IPS DF 6.9 (cell line): ENCODE results near the gene NPM3.
"Not testable (repeated sequence)": the region's sequence is repeated elsewhere in the genome, so short reads cannot be mapped to it uniquely, and the experiment has no call there.

ENCODE experiments used
- DNase-seq: peaks from one replicate; pipeline ENCODE4 v3.0.0-alpha.2; 2013; ENCODE audit warnings: low read depth, low spot score
- H3K27ac ChIP-seq: one replicate; pipeline ENCODE4 v1.5.1; 2013; ENCODE audit warnings: low read length, control low read depth
- H3K27me3 ChIP-seq: 2 replicates; pipeline ENCODE4 v1.6.1; 2013; ENCODE audit warnings: mild to moderate bottlenecking, low read length; ENCODE audit not compliant: control insufficient read depth, insufficient read depth
- H3K36me3 ChIP-seq: 2 replicates; pipeline ENCODE4 v1.6.1; 2013; ENCODE audit warnings: low read length; ENCODE audit not compliant: control insufficient read depth, insufficient read depth
- H3K4me1 ChIP-seq: 2 replicates; pipeline ENCODE4 v1.6.1; 2013; ENCODE audit warnings: low read length; ENCODE audit not compliant: control insufficient read depth, insufficient read depth
- H3K4me3 ChIP-seq: 2 replicates; pipeline ENCODE4 v1.5.1; 2013; ENCODE audit warnings: mild to moderate bottlenecking, low read length
- H3K9me3 ChIP-seq: 2 replicates; pipeline ENCODE4 v1.6.1; 2013; ENCODE audit warnings: low read length, inconsistent platforms; ENCODE audit not compliant: control insufficient read depth, insufficient read depth
- WGBS: extraction: QIAGEN DNeasy Blood & Tissue Kit; methylation state at CpG from one replicate; pipeline ENCODE4 v1.1.7; 2013; ENCODE audit warnings: mixed read lengths, missing lambda C conversion rate; ENCODE audit not compliant: insufficient read length, insufficient coverage; 5-methylcytosine and 5-hydroxymethylcytosine counted together

NPM3 gene

DNA sequence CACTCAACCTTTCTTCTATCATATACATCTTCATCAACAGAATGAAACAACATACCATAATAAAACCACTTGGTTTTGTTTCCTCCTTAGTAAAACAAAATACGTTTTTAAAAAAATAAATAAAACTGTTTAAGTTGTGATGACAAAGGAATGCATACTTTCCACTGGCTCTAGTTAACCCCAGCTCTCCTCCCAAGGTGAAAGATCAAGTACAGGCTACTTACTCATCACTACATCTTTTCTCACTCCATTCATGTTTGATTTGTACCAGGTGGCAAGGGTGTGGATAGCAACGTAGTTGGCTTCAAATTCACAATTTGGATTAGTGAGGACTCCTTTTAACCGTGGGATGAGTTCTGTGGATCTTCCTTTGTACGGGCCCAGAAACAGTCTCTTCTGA, 20.3 kb upstream of the NPM3 start:
- WGBS: 100% methylated on average over 1 of the region's 4 CpGs
- H3K9me3 ChIP-seq: no peaks in the 10 kb centered on the region
- H3K4me3 ChIP-seq: no peak overlapping the region
- H3K27me3 ChIP-seq: no peaks in the 10 kb centered on the region
- no peaks in the 10 kb centered on the region for H3K4me1 ChIP-seq
- no peak for DNase-seq
- peaks cover 28% of the 10 kb centered on the region for H3K36me3 ChIP-seq
- no peak overlapping the region for H3K27ac ChIP-seq

DNA sequence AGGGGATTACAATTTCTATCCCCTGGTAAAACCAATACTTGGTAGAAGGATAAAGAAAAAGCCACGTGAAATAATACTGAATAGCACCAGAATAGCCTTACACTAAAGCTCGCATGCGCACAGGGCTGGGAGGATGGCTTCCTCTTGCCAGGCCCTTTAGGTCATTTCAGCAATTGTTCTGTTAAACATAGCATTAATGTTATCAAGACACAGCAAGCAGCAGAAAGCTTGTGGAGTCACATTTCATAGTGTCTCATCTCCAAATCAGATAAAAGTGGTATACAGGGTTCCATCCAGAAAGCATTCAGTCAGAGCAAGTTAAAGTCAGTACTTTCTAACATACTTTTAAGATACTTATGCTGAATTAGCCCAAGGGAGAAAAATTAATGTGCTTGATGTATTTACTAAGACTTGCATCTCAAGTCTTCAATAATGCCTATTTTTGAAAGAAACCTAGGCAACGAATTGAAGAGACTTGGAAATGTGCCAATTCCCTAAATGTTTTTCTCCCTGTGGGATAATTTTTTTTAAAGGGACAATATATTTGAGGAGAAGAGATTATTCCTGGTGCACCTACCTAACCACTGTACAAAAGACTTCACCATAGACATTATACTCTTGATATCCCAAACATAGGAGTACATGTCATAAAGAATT, 14.3 kb upstream of the NPM3 start:
- Histone ChIP-seq H3K36me3 (peaks cover 29% of the 10 kb centered on the region), H3K27ac (no peak overlapping the region), H3K4me3 (no peak overlapping the region), H3K9me3 (no peaks in the 10 kb centered on the region), H3K4me1 (no peaks in the 10 kb centered on the region), H3K27me3 (no peaks in the 10 kb centered on the region)
- no peak for DNase-seq
- no CpG with 5 or more reads among the region's 4 CpGs for WGBS

DNA sequence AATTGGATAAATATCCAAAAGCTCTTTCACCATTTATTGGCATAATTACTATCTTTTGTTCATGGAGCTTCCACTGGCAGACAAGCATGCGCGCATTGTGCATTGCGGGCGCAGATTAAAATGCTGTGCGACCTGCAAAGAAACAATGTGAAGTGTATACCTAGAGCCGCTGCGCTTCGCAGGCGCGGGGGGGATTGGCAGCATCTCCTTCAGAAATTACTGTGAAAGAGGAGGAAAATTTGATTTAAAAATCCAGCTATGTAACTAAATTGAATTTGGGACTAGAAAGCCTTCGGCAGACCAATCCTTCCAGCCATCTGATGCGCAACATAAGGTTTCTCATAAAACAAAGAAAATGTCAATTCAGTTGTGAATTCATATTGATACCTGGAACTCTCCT, 10.3 kb upstream of the NPM3 start:
- DNase-seq: no peak
- Histone ChIP-seq H3K27ac (no peak overlapping the region), H3K9me3 (no peaks in the 10 kb centered on the region), H3K4me1 (no peaks in the 10 kb centered on the region), H3K4me3 (no peak overlapping the region), H3K36me3 (peaks cover 18% of the 10 kb centered on the region), H3K27me3 (no peaks in the 10 kb centered on the region)
- no CpG with 5 or more reads among the region's 12 CpGs for WGBS

DNA sequence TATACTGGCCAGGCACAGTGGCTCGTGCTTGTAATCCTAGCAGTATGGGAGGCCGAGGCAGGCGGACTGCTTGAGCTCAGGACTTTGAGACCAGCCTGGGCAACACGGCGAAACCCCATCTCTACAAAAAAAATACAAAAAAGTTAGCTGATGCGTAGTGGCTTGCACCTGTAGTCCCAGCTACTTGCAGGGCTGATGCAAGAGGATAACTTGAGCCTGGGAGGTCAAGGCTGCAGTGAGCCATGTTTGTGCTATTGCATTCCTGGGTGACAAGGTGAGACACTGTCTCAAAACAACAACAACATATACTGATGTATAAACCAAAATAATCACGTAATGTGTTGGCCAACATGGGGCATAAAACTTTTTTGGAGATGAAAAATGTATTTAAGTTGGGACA, 6.4 kb upstream of the NPM3 start:
- no peaks in the 10 kb centered on the region for H3K9me3 ChIP-seq
- no CpG with 5 or more reads among the region's 7 CpGs for WGBS
- H3K4me1 ChIP-seq: no peaks in the 10 kb centered on the region
- no peak overlapping the region for H3K27ac ChIP-seq
- H3K4me3 ChIP-seq: no peak overlapping the region
- peaks cover 22% of the 10 kb centered on the region for H3K36me3 ChIP-seq
- H3K27me3 ChIP-seq: no peaks in the 10 kb centered on the region
- DNase-seq: no peak

DNA sequence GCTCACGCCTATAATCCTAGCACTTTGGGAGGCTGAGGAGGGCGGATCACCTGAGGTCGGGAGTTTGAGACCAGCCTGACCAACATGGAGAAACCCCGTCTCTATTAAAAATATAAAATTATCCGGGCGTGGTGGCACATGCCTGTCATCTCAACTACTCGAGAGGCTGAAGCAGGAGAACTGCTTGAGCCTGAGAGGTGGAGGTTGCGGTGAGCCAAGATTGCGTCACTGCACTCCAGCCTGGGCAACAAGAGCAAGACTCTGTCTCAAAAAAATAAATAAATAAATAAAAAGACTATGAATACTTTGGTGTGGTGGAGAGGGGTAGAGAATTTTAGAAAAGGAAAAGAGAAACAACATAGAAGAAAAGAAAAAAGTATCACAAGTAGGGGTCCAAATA, 6.0 kb upstream of the NPM3 start:
- H3K36me3 ChIP-seq: peaks cover 22% of the 10 kb centered on the region
- H3K9me3 ChIP-seq, H3K4me3 ChIP-seq, DNase-seq, H3K4me1 ChIP-seq, H3K27ac ChIP-seq, H3K27me3 ChIP-seq: not testable (repeated sequence)
- WGBS: no CpG with 5 or more reads among the region's 9 CpGs

DNA sequence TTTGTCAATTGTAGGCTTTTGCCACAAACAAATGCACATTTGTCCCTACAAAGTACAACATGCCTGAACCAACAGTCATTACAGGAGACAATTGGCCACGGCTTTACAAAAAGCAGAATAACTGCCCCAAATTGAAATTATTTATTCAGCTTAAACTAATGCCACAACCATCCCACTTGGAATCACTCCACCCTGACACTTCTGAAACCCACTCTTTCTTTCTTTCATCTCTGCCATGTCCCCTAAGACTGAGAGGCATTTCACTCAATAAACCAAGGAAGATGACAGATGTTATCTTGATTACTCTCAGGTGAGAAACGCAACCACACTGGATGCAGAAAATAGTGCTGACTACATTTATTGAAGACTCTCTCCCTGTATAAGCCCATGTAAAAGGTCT, 2.6 kb upstream of the NPM3 start:
- no peaks in the 10 kb centered on the region for H3K27me3 ChIP-seq
- no peak for DNase-seq
- no CpG with 5 or more reads among the region's 2 CpGs for WGBS
- peaks cover 8% of the 10 kb centered on the region for H3K4me1 ChIP-seq
- peaks cover 13% of the 10 kb centered on the region for H3K36me3 ChIP-seq
- H3K4me3 ChIP-seq: no peak overlapping the region
- no peak overlapping the region for H3K27ac ChIP-seq
- H3K9me3 ChIP-seq: no peaks in the 10 kb centered on the region

DNA sequence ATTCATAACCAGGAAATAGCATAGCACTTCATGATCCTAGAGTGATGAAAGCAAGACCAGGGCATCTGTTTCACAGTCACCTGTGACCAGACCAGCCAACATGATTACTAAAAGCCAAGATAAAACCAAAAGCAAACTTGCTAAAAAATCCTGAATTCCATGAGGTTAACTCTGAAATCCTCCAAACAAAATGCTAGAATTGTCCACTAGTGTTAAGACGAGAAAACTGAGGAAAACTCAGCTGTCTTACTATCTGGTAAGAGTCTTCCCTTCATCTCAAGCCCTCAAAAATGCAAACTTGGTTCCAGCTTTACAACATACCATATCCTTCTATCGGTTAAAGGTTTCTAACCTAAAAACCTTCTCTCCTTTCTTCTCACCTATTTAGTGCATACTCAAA, 1.3 kb upstream of the NPM3 start:
- Histone ChIP-seq H3K4me1 (peaks cover 15% of the 10 kb centered on the region), H3K9me3 (no peaks in the 10 kb centered on the region), H3K27me3 (no peaks in the 10 kb centered on the region), H3K36me3 (peaks cover 9% of the 10 kb centered on the region), H3K4me3 (no peak overlapping the region), H3K27ac (no peak overlapping the region)
- DNase-seq: no peak
- no CpG with 5 or more reads among the region's 2 CpGs for WGBS

DNA sequence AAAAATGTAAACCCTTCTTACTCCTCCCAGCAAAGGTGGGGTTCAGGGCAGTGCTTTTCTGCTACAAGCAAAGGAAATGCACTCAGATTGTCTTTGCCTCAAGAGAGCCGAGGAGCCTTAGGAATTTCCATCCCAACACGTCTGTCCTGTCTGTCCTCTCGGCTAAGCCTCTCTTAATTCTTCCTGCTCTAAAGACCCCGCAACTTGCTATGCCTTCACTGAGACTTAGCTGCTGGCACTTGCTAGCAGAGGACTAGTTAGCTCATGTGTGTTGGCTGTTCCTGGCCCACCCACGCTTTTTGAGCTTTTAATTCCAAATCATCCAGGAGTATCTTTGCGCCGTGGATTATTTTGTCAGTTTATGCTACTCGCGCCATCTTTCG, 481 bp upstream of the NPM3 start:
- Histone ChIP-seq H3K27ac (no peak overlapping the region), H3K4me3 (peak overlapping the region; percentile 98; the same call in 1 of the 2 replicates), H3K9me3 (no peaks in the 10 kb centered on the region), H3K36me3 (peaks cover 8% of the 10 kb centered on the region; the same call in 1 of the 2 replicates), H3K27me3 (no peaks in the 10 kb centered on the region), H3K4me1 (peaks cover 15% of the 10 kb centered on the region)
- WGBS: no CpG with 5 or more reads among the region's 10 CpGs
- no peak for DNase-seq

DNA sequence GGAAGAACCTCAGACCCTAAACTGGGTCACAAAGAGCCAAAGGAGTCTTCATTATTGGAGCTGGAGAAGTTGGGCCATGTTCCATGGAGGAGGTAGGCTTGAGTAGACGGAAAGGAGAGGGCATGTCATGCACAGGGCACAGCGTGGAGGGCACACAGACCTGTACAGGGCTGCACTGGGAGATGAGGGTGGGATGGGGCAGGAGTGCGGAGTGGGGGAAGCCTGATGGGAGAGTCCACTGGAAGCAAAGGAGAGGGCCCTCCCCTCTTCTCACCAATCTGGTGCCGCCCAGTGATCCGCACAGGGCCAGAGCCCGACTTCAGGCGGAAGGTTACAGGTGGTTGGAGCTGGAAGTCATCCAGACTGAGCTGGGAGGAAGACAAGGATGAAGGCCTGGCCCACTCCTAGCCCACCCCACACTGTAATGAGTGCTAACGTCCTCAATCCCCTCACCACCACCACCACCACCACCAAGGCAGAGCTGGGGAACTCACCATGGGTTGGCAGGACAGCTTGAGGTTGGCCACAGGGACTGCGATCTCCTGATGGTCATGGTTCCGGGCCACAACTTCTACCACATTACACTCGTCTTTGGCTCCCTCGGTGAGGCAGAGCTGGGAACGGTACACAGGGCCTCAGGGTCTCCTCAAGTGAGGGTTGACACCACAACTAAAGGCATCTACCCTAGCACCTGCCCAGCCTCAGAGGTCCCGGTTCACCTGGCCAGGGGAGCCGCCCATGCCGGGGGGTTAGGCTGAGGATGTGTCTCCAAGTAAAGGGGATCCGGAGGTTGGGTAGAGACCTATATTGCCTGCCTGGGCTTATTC, 1.0 kb downstream of the NPM3 start:
- WGBS: no CpG with 5 or more reads among the region's 17 CpGs
- peaks cover 11% of the 10 kb centered on the region; the same call in 1 of the 2 replicates for H3K27me3 ChIP-seq
- no peak overlapping the region for H3K27ac ChIP-seq
- peaks cover 19% of the 10 kb centered on the region for H3K4me1 ChIP-seq
- peaks cover 5% of the 10 kb centered on the region; the same call in 1 of the 2 replicates for H3K36me3 ChIP-seq
- no peak for DNase-seq
- H3K9me3 ChIP-seq: no peaks in the 10 kb centered on the region
- peak overlapping the region; percentile 98; the same call in 1 of the 2 replicates for H3K4me3 ChIP-seq

DNA sequence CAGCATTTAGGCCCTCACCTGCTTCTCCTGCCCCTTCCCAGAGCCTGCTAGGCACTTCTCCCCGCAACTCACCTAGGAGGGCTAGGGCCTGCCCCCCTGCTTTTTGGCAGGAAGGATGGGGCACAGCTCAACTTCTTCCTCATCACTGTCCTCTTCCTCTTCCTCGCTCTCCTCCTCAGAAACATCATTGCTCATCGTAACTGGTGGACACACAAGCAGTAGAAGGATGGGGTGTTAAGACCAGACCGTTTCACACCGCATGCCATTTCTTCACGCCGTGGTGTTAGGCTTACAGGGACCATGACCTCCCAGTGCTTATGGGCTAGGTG, 1.6 kb downstream of the NPM3 start:
- Histone ChIP-seq H3K4me1 (peaks cover 19% of the 10 kb centered on the region), H3K36me3 (peaks cover 5% of the 10 kb centered on the region; the same call in 1 of the 2 replicates), H3K27ac (no peak overlapping the region), H3K27me3 (peaks cover 17% of the 10 kb centered on the region), H3K9me3 (no peaks in the 10 kb centered on the region), H3K4me3 (no peak overlapping the region)
- WGBS: no CpG with 5 or more reads among the region's 7 CpGs
- no peak for DNase-seq
